Retinal pigment epithelial cell (primary cell): Measurements from ENCODE around the gene SFRP2.

Experiments
- DNase-seq: peaks from one replicate; pipeline ENCODE4 v3.0.0-alpha.2; 2010; ENCODE audit warnings: low read depth
- H3K4me3 ChIP-seq: 2 replicates; pipeline ENCODE4 v1.5.1; 2011; ENCODE audit warnings: mild to moderate bottlenecking, low read length, control low read depth, moderate library complexity
- TF ChIP-seq, protein P1 (sequence below): conservative IDR thresholded peaks from 2 replicates; pipeline ENCODE4 v1.5.1; 2011; ENCODE audit warnings: low read depth, low read length, control low read depth, inconsistent platforms

Gene SFRP2

DNA sequence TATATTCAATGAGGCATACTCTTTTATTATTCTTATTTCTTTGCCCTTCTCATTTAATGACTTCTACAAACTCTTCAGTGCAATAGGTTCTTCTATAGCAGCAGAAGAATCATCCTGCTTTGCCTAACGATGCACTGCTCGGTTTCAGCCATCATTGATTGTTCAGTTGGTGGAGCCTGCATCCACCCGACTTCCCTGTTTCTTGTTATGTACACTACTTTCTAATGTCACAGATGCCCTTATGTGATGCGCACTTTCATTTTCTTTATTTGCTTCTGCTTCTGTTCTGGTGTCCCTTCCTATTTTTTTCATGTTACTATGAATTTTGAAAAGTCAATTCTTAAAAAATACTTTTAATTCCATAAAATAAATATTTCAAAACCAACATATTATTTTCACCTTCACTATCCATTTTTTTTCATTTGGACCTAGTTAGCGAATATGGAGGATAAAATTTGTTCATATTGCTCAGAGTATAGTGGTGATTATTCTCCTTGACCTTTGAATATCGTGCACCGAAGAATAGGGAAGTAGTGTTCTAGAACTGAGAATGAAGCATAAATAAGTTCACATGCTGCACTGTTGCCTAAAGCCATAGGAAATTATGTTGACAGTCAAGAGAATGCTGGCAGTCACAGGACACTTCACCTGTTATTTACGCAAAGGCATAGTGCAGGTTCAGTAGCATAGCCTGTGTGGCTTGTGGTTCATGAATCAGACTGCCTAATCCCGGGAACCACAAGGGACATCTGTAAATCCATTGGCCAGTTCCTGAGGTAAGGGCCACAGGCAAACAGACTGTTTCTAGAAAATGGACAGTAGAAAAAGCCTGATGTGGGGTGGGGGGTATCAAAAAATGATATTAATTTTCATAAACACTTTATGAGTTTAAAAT is 21.3 kb upstream of the SFRP2 start:
- no peak overlapping the region for H3K4me3 ChIP-seq
- DNase-seq: no peak
- TF ChIP-seq, protein P1, sequence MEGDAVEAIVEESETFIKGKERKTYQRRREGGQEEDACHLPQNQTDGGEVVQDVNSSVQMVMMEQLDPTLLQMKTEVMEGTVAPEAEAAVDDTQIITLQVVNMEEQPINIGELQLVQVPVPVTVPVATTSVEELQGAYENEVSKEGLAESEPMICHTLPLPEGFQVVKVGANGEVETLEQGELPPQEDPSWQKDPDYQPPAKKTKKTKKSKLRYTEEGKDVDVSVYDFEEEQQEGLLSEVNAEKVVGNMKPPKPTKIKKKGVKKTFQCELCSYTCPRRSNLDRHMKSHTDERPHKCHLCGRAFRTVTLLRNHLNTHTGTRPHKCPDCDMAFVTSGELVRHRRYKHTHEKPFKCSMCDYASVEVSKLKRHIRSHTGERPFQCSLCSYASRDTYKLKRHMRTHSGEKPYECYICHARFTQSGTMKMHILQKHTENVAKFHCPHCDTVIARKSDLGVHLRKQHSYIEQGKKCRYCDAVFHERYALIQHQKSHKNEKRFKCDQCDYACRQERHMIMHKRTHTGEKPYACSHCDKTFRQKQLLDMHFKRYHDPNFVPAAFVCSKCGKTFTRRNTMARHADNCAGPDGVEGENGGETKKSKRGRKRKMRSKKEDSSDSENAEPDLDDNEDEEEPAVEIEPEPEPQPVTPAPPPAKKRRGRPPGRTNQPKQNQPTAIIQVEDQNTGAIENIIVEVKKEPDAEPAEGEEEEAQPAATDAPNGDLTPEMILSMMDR: no peak

GRCh38 chr4:153809307-153809706 is 20.4 kb upstream of the SFRP2 start:
- no peak overlapping the region for H3K4me3 ChIP-seq
- TF ChIP-seq, protein P1: no peak
- no peak for DNase-seq

DNA sequence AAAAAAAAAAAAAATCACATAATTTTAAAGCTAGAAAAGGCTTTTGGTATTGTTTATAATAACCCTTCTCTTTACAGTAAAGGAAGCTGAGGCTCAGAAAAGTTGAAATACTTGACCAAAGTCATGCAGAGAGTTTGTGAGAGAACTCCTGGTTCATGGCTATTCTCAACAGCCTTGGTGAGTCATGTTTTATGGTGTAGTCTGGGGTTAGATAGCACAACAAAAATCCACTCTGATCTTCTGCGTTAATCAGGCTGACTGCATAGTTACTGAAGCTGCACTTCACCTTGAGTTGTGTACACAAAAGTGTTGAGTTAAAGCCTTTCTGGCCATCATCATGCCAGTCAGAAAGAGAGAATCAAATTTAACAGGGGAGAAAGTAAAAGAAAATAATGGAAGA is 19.3 kb upstream of the SFRP2 start:
- H3K4me3 ChIP-seq: no peak overlapping the region
- DNase-seq: no peak
- TF ChIP-seq, protein P1: no peak

GRCh38 chr4:153806073-153806472 is 17.2 kb upstream of the SFRP2 start:
- no peak for DNase-seq
- TF ChIP-seq, protein P1: no peak

DNA sequence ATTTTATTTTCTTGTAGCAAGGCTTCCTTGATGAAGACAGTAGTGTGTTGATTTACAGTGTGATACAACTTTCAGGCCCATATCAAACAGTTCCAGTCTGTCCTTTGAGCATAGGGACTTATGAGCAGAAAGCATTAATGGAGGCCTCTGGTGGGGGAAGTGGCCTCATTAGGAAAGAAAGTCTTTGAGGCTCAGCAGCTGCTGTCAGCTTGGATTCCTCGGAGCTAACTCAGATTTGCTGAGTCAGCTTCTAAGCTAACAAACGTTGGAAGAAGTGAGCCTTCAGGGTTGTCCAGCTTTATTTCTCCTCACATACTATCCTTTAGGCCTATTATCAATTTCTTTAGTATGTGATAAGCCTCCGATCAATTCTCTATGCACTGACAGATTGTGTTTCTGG is 15.8 kb upstream of the SFRP2 start:
- no peak overlapping the region for H3K4me3 ChIP-seq
- DNase-seq: no peak
- TF ChIP-seq, protein P1: no peak

More at GRCh38 chr4:153806073-153806472, 17.2 kb upstream of the SFRP2 start:
- no peak overlapping the region for H3K4me3 ChIP-seq

GRCh38 chr4:153799694-153800074 is 10.8 kb upstream of the SFRP2 start:
- TF ChIP-seq, protein P1: no peak
- no peak for DNase-seq
- no peak overlapping the region for H3K4me3 ChIP-seq
